Measurements from ENCODE around the gene PRTFDC1.
"Not testable (repeated sequence)": the region's sequence is repeated elsewhere in the genome, so short reads cannot be mapped to it uniquely, and the experiment has no call there.

GRCh38 chr10:24919629-24920028 lies 32.8 kb downstream of the PRTFDC1 start:
- TF ChIP-seq RAD21 (CRISPR knock-in tag; IDR thresholded peaks at IDR 0.05); PITX1 (CRISPR knock-in tag; IDR thresholded peaks at IDR 0.05); ASH2L (IDR thresholded peaks at IDR 0.05; ENCODE audit: insufficient read length, low read depth, low read length); CTCF (CRISPR knock-in tag; IDR thresholded peaks at IDR 0.05); FOXM1 (CRISPR knock-in tag; IDR thresholded peaks at IDR 0.05); ZNF740 (CRISPR knock-in tag; IDR thresholded peaks at IDR 0.05); HNF4A (CRISPR knock-in tag; IDR thresholded peaks at IDR 0.05); RFX5 (IDR thresholded peaks at IDR 0.05; ENCODE audit: low read depth, low read length); NR2F1 (CRISPR knock-in tag; IDR thresholded peaks at IDR 0.05); MLLT10 (CRISPR knock-in tag; IDR thresholded peaks at IDR 0.05); SIN3A (IDR thresholded peaks at IDR 0.05; ENCODE audit: borderline replicate concordance, low read depth, low read length): not testable (repeated sequence)
